ENCODE results near the gene AVL9. TPM values are rescaled to one million over a fixed set of nuclear protein-coding genes. Genes with fewer than 3 reads are reported as not detected.

Gene AVL9
- total and polyA plus RNA-seq, 2 of the 4 experiments (the other 2 are of a cell fraction), result 13.1 to 21.7 TPM

DNA sequence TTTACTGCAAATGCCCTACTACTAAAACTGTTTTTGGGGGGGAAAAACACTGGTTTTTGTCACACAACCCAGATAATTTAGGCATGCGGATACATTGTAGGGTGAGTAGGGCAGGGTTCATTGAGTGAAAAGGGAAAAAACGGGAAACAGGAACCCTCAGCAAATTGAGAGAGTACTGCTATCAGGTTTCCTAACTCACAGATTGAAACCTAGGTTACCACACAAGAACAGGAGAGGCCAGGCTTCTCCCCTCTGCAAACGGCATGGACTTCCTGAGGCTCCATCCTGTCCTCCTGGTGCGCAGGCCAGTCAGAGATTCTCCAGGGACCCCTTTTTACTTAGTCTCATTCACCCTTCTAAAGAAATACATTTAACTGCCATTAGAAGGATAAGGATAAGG lies 30.6 kb downstream of the AVL9 start:
- WGBS, 2 experiments (ENCODE audit: extremely low coverage in 2 of 2, insufficient read length in 1 of 2), result no CpG with 5 or more reads among the region's 4 CpGs
- H4K8ac ChIP-seq (ENCODE audit: low read depth in 2 of 2, low read length in 2 of 2), result no peak overlapping the region
- H2BK15ac ChIP-seq (ENCODE audit: low read depth, low read length), result no peak overlapping the region

More for the DNA sequence above, 30.6 kb downstream of the AVL9 start:
- Histone ChIP-seq H3K36me3 (ENCODE audit: control insufficient read depth, insufficient read depth, low read length) (peaks cover 3% of the 10 kb centered on the region; the same call in 1 of the 2 replicates), H2BK20ac (ENCODE audit: low read depth, low read length) (no peak overlapping the region), H3K9ac (ENCODE audit: low read depth, low read length) (no peak overlapping the region), H3K27ac (ENCODE audit: insufficient read depth, low read length) (no peak overlapping the region), H2AK9ac (replicated peaks; ENCODE audit: low read depth, low read length, poor library complexity) (no peak overlapping the region), H3K4ac (ENCODE audit: low read depth, low read length) (no peak overlapping the region), H3K79me1 (ENCODE audit: low read depth in 1 of 2, low read length in 2 of 2) (peaks cover 37 to 60% of the 10 kb centered on the region in 2 experiments), H3K4me1 (ENCODE audit: control insufficient read depth, insufficient read depth, low read length) (no peaks in the 10 kb centered on the region), H3K18ac (ENCODE audit: low read depth, low read length) (no peak overlapping the region), H2AFZ (replicated peaks; ENCODE audit: low read length, poor library complexity) (no peak overlapping the region), H3K23ac (ENCODE audit: low read depth, low read length) (no peak overlapping the region), H2AK5ac (ENCODE audit: low read depth, low read length) (no peak overlapping the region), H3K27me3 (ENCODE audit: control insufficient read depth, insufficient read depth, low read length) (no peaks in the 10 kb centered on the region), H2BK120ac (ENCODE audit: low read depth, low read length) (no peak overlapping the region), H4K20me1 (ENCODE audit: insufficient read depth, low read length) (peaks cover 15% of the 10 kb centered on the region; the same call in 1 of the 2 replicates), H3K4me3 (ENCODE audit: insufficient read depth, low read depth, low read length) (no peak overlapping the region), H3K9me1 (ENCODE audit: insufficient read depth, low read length) (no peaks in the 10 kb centered on the region), H3K14ac (replicated peaks; ENCODE audit: low read depth, low read length) (no peak overlapping the region), H3K56ac (ENCODE audit: extremely low read depth, insufficient read depth, low read length) (no peak overlapping the region), H4K5ac (ENCODE audit: low read depth, low read length) (no peak overlapping the region), H4K91ac (ENCODE audit: insufficient read depth, low read depth, low read length) (no peak overlapping the region), H2BK5ac (ENCODE audit: low read depth, low read length, poor library complexity, severe bottlenecking) (no peak overlapping the region), H3K9me3 (ENCODE audit: control insufficient read depth, insufficient read depth, low read length) (no peaks in the 10 kb centered on the region), H3K4me2 (ENCODE audit: low read depth, low read length) (no peak overlapping the region)
- ChIA-PET CTCF (no interaction called here), POLR2A (ENCODE audit: unreplicated experiment) (no interaction called here)
- DNase-seq, result no peak
- in situ Hi-C loops (cut with MboI; ENCODE audit: low sequenced_read_pairs) (no loop called here), intact Hi-C loops (cut with micrococcal nuclease) (no loop called here), dilution Hi-C loops (cut with HindIII; ENCODE audit: low sequenced_read_pairs, unreplicated experiment) (no loop called here)
- no peak for TF ChIP-seq MAZ (IDR thresholded peaks at IDR 0.05; ENCODE audit: borderline replicate concordance, low read depth, low read length)
- TF ChIP-seq, protein P1, sequence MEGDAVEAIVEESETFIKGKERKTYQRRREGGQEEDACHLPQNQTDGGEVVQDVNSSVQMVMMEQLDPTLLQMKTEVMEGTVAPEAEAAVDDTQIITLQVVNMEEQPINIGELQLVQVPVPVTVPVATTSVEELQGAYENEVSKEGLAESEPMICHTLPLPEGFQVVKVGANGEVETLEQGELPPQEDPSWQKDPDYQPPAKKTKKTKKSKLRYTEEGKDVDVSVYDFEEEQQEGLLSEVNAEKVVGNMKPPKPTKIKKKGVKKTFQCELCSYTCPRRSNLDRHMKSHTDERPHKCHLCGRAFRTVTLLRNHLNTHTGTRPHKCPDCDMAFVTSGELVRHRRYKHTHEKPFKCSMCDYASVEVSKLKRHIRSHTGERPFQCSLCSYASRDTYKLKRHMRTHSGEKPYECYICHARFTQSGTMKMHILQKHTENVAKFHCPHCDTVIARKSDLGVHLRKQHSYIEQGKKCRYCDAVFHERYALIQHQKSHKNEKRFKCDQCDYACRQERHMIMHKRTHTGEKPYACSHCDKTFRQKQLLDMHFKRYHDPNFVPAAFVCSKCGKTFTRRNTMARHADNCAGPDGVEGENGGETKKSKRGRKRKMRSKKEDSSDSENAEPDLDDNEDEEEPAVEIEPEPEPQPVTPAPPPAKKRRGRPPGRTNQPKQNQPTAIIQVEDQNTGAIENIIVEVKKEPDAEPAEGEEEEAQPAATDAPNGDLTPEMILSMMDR (conservative IDR thresholded peaks at IDR 0.05; ENCODE audit: low read depth, low read length), result no peak
- TF ChIP-seq BHLHE40 (IDR thresholded peaks at IDR 0.05; ENCODE audit: low read depth, low read length), result no peak
- TF ChIP-seq CEBPB (IDR thresholded peaks at IDR 0.05; ENCODE audit: low read depth, low read length), result no peak
- no peak for TF ChIP-seq RFX5 (IDR thresholded peaks at IDR 0.05; ENCODE audit: low read depth, low read length)
- no peak for TF ChIP-seq POLR2A (IDR thresholded peaks at IDR 0.05; ENCODE audit: low read depth, low read length)
- no peak for TF ChIP-seq SMC3 (IDR thresholded peaks at IDR 0.05; ENCODE audit: low read depth, low read length)
- no peak for TF ChIP-seq FOS (IDR thresholded peaks at IDR 0.05; ENCODE audit: low read depth, low read length)
- no peak for TF ChIP-seq MXI1 (IDR thresholded peaks at IDR 0.05; ENCODE audit: borderline replicate concordance, low read depth, low read length)
- no peak for TF ChIP-seq CHD1 (IDR thresholded peaks at IDR 0.05; ENCODE audit: low read depth, low read length)
- TF ChIP-seq, protein P2, sequence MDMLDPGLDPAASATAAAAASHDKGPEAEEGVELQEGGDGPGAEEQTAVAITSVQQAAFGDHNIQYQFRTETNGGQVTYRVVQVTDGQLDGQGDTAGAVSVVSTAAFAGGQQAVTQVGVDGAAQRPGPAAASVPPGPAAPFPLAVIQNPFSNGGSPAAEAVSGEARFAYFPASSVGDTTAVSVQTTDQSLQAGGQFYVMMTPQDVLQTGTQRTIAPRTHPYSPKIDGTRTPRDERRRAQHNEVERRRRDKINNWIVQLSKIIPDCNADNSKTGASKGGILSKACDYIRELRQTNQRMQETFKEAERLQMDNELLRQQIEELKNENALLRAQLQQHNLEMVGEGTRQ (IDR thresholded peaks at IDR 0.05; ENCODE audit: low read depth, low read length), result no peak
- TF ChIP-seq MAFK (IDR thresholded peaks at IDR 0.05; ENCODE audit: low read depth, low read length), result no peak
- TF ChIP-seq, protein P3, sequence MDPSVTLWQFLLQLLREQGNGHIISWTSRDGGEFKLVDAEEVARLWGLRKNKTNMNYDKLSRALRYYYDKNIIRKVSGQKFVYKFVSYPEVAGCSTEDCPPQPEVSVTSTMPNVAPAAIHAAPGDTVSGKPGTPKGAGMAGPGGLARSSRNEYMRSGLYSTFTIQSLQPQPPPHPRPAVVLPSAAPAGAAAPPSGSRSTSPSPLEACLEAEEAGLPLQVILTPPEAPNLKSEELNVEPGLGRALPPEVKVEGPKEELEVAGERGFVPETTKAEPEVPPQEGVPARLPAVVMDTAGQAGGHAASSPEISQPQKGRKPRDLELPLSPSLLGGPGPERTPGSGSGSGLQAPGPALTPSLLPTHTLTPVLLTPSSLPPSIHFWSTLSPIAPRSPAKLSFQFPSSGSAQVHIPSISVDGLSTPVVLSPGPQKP (IDR thresholded peaks at IDR 0.05; ENCODE audit: borderline replicate concordance, low read depth, low read length), result no peak
- no peak for TF ChIP-seq NFE2L2 (IDR thresholded peaks at IDR 0.05; ENCODE audit: low read depth, low read length)
- TF ChIP-seq RCOR1 (IDR thresholded peaks at IDR 0.05; ENCODE audit: insufficient replicate concordance, low read length), result no peak
- TF ChIP-seq RAD21 (IDR thresholded peaks at IDR 0.05; ENCODE audit: low read length), result no peak
- BruUV-seq (replicated peaks), result no TSS peak
- ATAC-seq (ENCODE audit: low read depth), result no peak

All from IMR-90 (cell line).